BLaER1 (cell line): ENCODE results near the gene REPS1.
"Not testable (repeated sequence)": the region's sequence is repeated elsewhere in the genome, so short reads cannot be mapped to it uniquely, and the experiment has no call there.

ENCODE experiments used
- H3K27ac ChIP-seq: shearing (Covaris generic); formaldehyde crosslinking; 2 replicates; pipeline ENCODE4 v1.8.1; 2022
- H3K27me3 ChIP-seq: shearing (Covaris generic); formaldehyde crosslinking; 2 replicates; pipeline ENCODE4 v1.8.1; 2022
- H3K36me3 ChIP-seq: shearing (Covaris generic); formaldehyde crosslinking; 2 replicates; pipeline ENCODE4 v1.8.1; 2022
- H3K4me1 ChIP-seq: shearing (Covaris generic); formaldehyde crosslinking; 2 replicates; pipeline ENCODE4 v1.8.1; 2022
- H3K4me2 ChIP-seq: shearing (Covaris generic); formaldehyde crosslinking; 2 replicates; pipeline ENCODE4 v1.8.1; 2022
- H3K4me3 ChIP-seq: shearing (Covaris generic); formaldehyde crosslinking; 2 replicates; pipeline ENCODE4 v1.8.1; 2022
- H3K9ac ChIP-seq: shearing (Covaris generic); formaldehyde crosslinking; 2 replicates; pipeline ENCODE4 v1.8.1; 2022
- H3K9me3 ChIP-seq: shearing (Covaris generic); formaldehyde crosslinking; 2 replicates; pipeline ENCODE4 v1.8.1; 2022
- H4K20me1 ChIP-seq: shearing (Covaris generic); formaldehyde crosslinking; 2 replicates; pipeline ENCODE4 v1.8.1; 2022
- Cebpa-rat ChIP-seq: shearing (Covaris generic); IDR thresholded peaks from 2 replicates; pipeline ENCODE4 v1.8.1; 2022

Gene REPS1, protein sequence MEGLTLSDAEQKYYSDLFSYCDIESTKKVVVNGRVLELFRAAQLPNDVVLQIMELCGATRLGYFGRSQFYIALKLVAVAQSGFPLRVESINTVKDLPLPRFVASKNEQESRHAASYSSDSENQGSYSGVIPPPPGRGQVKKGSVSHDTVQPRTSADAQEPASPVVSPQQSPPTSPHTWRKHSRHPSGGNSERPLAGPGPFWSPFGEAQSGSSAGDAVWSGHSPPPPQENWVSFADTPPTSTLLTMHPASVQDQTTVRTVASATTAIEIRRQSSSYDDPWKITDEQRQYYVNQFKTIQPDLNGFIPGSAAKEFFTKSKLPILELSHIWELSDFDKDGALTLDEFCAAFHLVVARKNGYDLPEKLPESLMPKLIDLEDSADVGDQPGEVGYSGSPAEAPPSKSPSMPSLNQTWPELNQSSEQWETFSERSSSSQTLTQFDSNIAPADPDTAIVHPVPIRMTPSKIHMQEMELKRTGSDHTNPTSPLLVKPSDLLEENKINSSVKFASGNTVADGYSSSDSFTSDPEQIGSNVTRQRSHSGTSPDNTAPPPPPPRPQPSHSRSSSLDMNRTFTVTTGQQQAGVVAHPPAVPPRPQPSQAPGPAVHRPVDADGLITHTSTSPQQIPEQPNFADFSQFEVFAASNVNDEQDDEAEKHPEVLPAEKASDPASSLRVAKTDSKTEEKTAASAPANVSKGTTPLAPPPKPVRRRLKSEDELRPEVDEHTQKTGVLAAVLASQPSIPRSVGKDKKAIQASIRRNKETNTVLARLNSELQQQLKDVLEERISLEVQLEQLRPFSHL

DNA sequence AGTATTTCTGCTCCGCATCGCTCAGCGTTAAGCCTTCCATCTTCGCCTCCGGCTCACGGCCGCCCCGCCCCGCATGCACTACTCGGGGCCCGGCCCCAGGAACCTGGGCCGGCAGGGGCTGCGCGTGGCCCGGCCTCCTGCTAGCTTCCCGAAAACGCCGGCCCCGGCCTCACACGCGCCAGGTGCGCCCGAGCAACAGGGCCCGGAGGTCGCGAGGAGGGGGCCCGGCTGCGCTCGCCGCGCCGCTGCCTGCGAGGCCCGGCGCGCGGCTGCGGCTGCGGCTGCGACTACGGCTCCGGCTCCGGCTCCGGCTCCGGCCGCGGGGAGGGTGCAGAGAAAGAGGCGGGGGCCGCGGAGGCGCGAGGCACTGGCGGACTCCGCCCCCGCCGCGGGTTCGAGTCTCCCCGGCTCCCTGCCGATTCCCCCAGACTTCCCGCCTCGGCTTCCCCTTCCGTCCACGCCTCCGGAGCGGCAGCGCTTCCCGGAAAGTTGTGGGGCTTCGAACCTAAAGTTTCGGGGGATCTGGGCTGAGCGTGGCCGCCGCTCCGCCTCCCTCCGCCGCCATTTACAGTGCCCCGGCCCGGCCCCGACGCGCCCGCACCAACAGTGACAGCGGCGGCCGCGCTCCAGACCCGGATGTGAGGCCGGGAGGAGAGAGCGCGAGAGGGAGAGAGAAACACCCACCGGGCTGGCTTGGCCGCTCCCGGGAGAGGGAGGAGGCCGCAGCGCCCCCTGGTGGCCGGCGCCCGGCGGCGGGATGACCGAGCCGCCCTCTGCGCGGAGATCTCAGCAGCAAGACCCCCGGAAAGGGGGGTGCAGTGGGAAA is at the start of gene REPS1:
TSS of gene REPS1 (minus strand) at position 611 of the 826 bp plus-strand sequence. CDS start at position 40, 571 bp downstream.
- Histone ChIP-seq H3K9me3 (no peaks in the 10 kb centered on the region), H3K4me2 (peak within 1 kb of the TSS; percentile 90), H3K4me3 (peak within 1 kb of the TSS; percentile 99), H3K27me3 (no peaks in the 10 kb centered on the region), H3K36me3 (peaks cover 16% of the 10 kb centered on the region; the same call in 1 of the 2 replicates), H4K20me1 (peaks cover 48% of the 10 kb centered on the region), H3K9ac (peak within 1 kb of the TSS; percentile 98), H3K27ac (peak within 1 kb of the TSS; percentile 98), H3K4me1 (peaks cover 32% of the 10 kb centered on the region)
- TF ChIP-seq Cebpa-rat, result no peak

DNA sequence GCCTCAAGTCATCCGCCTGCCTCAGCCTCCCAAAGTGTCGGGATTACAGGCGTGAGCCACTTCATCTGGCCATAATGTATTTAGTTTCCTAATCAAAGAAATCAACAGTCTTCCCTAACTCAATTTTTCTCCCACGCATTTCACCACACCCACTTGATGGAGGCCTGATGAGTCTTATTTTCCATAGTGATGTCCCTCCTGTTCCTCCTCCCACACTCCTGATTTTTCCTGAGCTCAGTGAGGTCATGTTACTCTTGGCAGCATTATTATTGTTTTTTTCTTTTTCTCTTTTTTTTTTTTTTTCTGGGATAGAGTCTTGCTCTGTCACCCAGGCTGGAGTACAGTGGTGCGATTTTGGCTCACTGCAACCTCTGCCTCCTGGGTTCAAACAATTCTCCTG is 49.4 kb upstream of the REPS1 start:
- Histone ChIP-seq H4K20me1 (peaks cover 95% of the 10 kb centered on the region), H3K27me3 (no peaks in the 10 kb centered on the region), H3K4me3 (no peak overlapping the region), H3K4me2 (no peak overlapping the region), H3K36me3 (peaks cover 98% of the 10 kb centered on the region), H3K9me3 (no peaks in the 10 kb centered on the region), H3K4me1 (peaks cover 12% of the 10 kb centered on the region), H3K9ac (no peak overlapping the region), H3K27ac (no peak overlapping the region)
- no peak for TF ChIP-seq Cebpa-rat

- H3K4me1 ChIP-seq, result peaks cover 44% of the 10 kb centered on the region
- TF ChIP-seq Cebpa-rat, result no peak
- no peaks in the 10 kb centered on the region for H3K27me3 ChIP-seq
- no peaks in the 10 kb centered on the region for H3K9me3 ChIP-seq
- H3K27ac ChIP-seq, result peak overlapping the region; percentile 98
- peaks cover 35% of the 10 kb centered on the region for H4K20me1 ChIP-seq
- H3K36me3 ChIP-seq, result peaks cover 29% of the 10 kb centered on the region
- peak overlapping the region; percentile 95 for H3K4me2 ChIP-seq
- peak overlapping the region; percentile 99 for H3K9ac ChIP-seq
- H3K4me3 ChIP-seq, result peak overlapping the region; percentile 97
Measured at GRCh38 chr6:139030228-139030963, 42.3 kb upstream of the REPS1 start.

- peak overlapping the region; percentile 99 for H3K9ac ChIP-seq
- no peak for TF ChIP-seq Cebpa-rat
- peak overlapping the region; percentile 98 for H3K27ac ChIP-seq
- H3K4me1 ChIP-seq, result peaks cover 44% of the 10 kb centered on the region
- H3K9me3 ChIP-seq, result no peaks in the 10 kb centered on the region
- H3K4me2 ChIP-seq, result peak overlapping the region; percentile 95
- peaks cover 22% of the 10 kb centered on the region for H3K36me3 ChIP-seq
- peak overlapping the region; percentile 97 for H3K4me3 ChIP-seq
- peaks cover 27% of the 10 kb centered on the region for H4K20me1 ChIP-seq
- no peaks in the 10 kb centered on the region for H3K27me3 ChIP-seq
Measured at GRCh38 chr6:139029470-139030227, 41.6 kb upstream of the REPS1 start.

GRCh38 chr6:139028658-139029469 is 40.8 kb upstream of the REPS1 start, which contains the start of gene ABRACL:
TSS of gene ABRACL (plus strand) at chr6:139028745. CDS start at chr6:139034161, 5,416 bp downstream.
- no peak for TF ChIP-seq Cebpa-rat
- no peaks in the 10 kb centered on the region for H3K9me3 ChIP-seq

GRCh38 chr6:139028215-139028657 is 40.2 kb upstream of the REPS1 start:
- TF ChIP-seq Cebpa-rat, result no peak
- no peaks in the 10 kb centered on the region for H3K27me3 ChIP-seq
- peak overlapping the region; percentile 97 for H3K4me3 ChIP-seq
- H3K36me3 ChIP-seq, result peaks cover 9% of the 10 kb centered on the region
- H3K4me2 ChIP-seq, result peak overlapping the region; percentile 95
- peaks cover 15% of the 10 kb centered on the region for H4K20me1 ChIP-seq
- H3K9ac ChIP-seq, result peak overlapping the region; percentile 99
- peak overlapping the region; percentile 98 for H3K27ac ChIP-seq
- peaks cover 39% of the 10 kb centered on the region for H3K4me1 ChIP-seq
- H3K9me3 ChIP-seq, result no peaks in the 10 kb centered on the region

More at GRCh38 chr6:139028658-139029469, 40.8 kb upstream of the REPS1 start, which contains the start of gene ABRACL:
- Histone ChIP-seq H3K9ac (peak within 1 kb of the TSS; percentile 99), H4K20me1 (peaks cover 22% of the 10 kb centered on the region), H3K4me1 (peaks cover 44% of the 10 kb centered on the region), H3K27me3 (no peaks in the 10 kb centered on the region), H3K36me3 (peaks cover 15% of the 10 kb centered on the region), H3K4me3 (peak within 1 kb of the TSS; percentile 97), H3K4me2 (peak within 1 kb of the TSS; percentile 95), H3K27ac (peak within 1 kb of the TSS; percentile 98)

DNA sequence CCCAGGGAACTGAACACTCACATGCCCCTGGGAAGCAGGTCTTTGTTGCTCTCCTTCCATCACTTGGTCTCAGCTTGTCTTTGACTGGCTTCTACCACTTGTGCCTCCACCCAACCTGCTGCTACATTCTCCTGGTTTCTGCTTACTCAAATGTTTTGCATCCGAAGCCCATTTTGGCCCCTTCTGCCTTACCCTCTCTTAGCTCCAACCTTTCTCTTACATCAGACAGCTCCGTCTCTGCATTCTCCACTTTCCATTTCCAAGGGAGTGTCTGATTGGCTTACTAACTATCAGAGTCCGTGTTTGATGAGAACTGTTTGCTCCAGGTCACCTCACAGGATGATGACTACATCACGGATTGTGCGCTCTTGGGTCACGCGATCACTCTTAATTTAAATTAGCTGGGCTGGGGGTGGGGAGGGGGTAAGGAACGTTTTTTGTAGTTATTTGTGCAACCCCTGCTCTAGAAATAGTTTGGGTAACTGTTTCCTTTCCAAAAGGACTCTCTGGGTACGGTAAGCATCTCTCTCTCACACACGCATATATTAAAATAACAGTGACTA is 39.6 kb upstream of the REPS1 start:
- H4K20me1 ChIP-seq, result peaks cover 10% of the 10 kb centered on the region; the same call in 1 of the 2 replicates
- no peaks in the 10 kb centered on the region for H3K27me3 ChIP-seq
- TF ChIP-seq Cebpa-rat, result no peak
- H3K27ac ChIP-seq, result peak overlapping the region; percentile 98
- H3K36me3 ChIP-seq, result peaks cover 3% of the 10 kb centered on the region
- no peaks in the 10 kb centered on the region for H3K9me3 ChIP-seq
- peak overlapping the region; percentile 97 for H3K4me3 ChIP-seq
- peaks cover 34% of the 10 kb centered on the region for H3K4me1 ChIP-seq
- peak overlapping the region; percentile 99 for H3K9ac ChIP-seq
- peak overlapping the region; percentile 95 for H3K4me2 ChIP-seq

- H3K4me3 ChIP-seq, H4K20me1 ChIP-seq, H3K27me3 ChIP-seq, H3K36me3 ChIP-seq, H3K9me3 ChIP-seq, H3K4me2 ChIP-seq, H3K27ac ChIP-seq, H3K9ac ChIP-seq: not testable (repeated sequence)
- peaks cover 13% of the 10 kb centered on the region for H3K4me1 ChIP-seq
Measured at GRCh38 chr6:139025416-139025815, 37.4 kb upstream of the REPS1 start.
